Fibroblast of skin of abdomen (primary cell): ENCODE measurements around the gene THSD7B.
"Not testable (repeated sequence)": the region's sequence is repeated elsewhere in the genome, so short reads cannot be mapped to it uniquely, and the experiment has no call there.

Experiments
- DNase-seq: peaks from one replicate; pipeline ENCODE4 v3.0.0-alpha.2; 2013

THSD7B gene

DNA sequence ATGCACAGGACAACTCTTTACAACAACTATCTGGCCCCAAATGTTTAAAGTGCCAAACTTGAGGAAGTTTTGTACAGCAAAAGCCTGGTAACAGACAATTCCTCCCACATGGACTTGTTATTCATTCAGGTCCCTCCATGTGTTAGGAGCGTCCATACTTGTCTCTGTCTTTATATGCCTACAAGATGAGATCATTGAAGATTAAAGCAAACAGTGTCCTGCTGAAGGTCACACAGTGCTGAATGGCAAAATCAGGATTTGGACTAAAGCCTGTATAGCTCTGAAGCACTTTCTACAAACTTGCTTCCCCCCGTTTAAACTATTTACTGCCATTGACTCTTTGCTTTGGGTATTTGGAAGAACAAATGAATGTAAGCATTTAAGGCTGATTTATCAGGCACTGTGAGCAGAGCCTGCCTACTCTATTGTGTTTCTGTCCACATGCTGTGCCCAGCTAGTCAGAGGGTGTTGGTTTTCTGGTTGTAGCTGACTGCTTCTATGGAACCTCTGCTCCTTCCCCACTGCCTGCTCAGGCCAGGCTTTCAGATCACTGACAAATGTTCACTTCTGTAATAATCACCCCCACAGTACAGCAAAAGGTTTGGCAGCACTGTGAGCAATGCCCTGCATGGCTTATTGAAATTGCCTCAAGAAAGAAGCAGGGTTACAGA is 274.3 kb downstream of the THSD7B start:
- DNase-seq: no peak

DNA sequence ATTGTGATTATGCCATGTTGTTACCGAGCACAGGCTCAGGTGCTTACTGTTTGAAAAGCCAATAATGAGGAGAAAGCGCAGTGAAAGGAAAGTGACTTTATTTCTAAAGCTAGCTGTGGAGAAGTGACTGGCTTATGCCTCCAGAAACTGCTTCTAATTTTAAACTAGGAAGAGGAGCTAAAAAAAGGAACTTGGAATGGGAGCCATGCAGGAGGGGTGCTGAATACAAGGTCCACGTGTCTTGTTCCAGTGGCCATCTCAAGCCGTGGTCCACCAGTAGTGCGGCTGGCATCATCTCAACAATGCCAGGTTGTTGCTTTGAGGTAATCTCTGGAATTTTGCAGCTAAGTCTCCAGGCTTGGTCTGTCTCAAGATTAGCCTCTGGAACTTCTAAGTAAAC is 282.0 kb downstream of the THSD7B start:
- DNase-seq: no peak

DNA sequence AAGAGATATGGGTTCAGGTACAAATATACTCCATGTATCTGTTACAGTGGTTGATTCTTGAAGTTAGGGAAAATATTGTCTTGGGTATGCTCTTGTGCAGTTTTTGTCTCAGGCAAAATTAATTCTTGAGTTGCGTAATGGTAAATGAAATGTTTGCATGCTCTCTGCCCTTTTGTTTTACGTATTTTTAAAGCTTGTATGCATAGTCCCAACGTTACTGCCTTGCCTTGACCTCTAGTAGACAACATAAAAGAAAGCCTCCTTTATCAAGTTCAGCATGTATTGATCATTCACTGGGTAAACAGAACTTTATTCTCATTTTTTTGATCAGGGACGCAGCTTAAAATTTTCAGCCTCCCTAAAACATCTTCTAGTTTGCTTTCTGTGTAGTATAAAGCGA is 283.1 kb downstream of the THSD7B start:
- DNase-seq: no peak

DNA sequence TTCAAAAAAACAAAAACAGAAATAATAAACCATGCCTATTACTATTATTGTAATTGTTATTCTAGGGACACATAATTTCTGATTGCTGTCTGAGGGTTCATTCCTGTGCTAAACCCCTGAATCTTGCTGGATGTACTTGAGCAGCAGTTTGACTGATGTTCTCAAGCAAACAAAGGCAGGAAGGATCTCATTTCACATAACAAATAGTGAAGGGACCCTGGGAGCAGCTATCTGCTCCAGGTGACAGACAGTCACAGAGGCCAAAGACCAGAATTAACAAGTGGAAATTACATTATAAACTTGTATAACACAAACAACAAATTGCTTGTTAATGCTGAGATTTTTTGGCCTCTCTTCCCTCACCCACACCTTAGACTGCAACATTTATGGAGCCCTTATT is 284.2 kb downstream of the THSD7B start:
- DNase-seq: no peak

DNA sequence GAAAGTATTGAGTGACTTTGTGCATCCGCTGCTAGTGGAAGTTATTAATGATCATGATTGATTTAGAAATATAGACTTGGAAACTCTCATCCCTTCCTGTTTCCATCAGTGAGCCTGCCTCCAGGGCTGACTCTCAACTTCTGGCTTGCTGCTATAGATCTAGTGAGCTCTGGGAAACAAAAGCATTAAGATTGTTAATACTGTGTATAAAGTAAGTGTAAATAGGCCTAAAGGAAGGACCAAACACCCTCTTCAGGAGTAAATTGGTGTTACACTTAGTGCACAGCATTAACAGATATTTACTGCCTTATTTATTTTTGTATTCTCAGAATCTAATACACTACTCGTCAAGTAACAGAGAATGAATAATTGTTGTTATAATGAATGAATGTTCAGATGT is 285.6 kb downstream of the THSD7B start:
- DNase-seq: no peak

DNA sequence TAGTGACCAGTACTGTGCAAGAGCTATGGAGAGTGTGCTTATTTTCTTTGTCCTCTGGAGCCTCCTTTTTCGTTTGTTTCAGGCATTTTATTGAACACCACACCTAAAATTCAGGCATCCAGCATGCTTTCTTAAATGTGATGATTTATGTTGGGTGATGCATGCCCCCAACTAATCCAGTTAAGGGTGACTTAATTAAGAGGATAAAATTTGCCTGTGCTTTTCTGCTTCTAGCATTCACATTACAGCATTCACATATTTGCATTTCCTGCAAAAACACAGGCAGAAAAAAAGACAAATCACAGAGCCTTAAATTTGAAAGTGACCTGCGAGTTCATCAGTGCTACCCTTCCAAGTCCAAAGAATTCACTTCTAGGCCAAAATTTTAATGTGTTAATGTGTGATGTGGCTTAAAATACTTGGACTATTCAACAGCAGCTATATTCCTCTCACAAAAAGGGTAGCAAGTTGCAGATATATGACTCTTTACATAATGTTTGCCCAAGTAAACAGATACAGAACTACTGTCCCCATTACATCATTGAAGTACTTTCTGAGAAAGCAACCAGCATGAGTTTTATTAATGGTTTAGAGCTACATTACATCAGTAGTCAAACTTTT is 286.5 kb downstream of the THSD7B start:
- DNase-seq: no peak

DNA sequence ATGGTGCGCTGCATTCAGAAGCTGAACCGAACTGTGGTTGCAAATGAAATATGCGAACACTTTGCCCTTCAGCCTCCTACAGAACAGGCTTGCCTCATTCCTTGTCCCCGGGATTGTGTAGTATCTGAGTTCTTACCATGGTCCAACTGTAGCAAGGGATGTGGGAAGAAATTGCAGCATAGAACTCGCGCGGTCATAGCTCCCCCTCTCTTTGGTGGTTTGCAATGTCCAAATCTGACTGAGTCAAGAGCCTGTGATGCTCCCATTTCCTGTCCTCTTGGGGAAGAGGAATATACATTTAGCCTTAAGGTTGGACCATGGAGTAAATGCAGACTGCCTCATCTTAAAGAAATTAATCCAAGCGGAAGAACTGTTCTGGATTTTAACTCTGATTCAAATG is 291.4 kb downstream of the THSD7B start:
- DNase-seq: no peak

DNA sequence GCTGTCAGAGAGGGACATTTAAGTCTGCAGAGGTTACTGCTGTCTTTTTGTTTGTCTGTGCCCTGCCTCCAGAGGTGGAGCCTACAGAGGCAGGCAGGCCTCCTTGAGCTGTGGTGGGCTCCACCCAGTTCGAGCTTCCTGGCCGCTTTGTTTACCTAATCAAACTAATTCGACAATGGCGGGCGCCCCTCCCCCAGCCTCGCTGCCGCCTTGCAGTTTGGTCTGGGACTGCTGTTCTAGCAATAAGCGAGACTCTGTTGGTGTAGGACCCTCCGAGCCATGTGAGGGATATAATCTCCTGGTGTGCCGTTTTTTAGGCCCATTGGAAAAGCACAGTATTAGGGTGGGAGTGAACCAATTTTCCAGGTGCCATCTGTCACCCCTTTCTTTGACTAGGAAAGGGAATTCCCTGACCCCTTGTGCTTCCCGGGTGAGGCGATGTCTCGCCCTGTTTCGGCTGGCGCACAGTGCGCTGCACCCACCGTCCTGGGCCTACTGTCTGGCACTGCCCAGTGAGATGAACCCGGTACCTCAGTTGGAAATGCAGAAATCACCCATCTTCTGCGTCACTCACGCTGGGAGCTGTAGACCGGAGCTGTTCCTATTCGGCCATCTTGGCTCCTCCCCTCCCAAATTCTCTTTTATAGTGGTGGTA is 310.9 kb downstream of the THSD7B start:
- not testable (repeated sequence) for DNase-seq

DNA sequence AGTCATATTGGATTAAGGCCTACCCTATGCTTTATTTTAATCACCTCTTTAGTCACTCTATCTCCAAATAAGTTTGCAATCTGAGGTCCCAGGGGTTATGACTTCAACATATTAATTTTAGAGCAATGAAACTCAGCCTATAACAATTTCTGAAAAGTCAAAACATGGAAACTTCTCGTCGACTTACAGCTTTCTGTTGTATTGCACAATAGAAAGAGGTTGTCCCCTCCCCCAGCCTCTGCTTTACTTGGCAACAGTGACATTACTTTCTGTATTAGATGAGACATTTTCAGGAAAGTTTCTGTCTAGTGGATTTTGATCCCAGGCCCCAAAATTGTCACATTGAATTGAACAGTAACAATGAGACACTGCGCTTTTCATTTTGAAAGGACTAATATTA is 326.4 kb downstream of the THSD7B start:
- no peak for DNase-seq

DNA sequence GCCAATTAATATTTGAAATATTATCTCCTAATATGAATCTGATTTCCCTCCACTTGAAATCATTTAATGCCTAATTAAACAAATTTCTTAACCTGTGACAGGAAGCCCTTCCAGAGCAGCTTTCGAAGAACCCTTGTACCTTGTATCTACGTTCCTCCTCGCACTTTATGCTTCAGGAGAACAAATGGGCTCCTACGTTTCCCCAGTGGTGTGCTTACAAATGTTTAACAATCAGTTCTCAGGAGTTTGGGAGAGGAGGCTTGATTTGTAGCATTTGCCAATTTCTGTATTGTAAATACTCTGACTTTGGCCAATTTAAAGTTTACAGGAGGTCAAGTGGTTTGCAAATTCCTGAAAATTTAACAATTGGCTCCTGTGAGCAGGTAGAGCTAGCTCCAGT is 327.8 kb downstream of the THSD7B start:
- DNase-seq: no peak

DNA sequence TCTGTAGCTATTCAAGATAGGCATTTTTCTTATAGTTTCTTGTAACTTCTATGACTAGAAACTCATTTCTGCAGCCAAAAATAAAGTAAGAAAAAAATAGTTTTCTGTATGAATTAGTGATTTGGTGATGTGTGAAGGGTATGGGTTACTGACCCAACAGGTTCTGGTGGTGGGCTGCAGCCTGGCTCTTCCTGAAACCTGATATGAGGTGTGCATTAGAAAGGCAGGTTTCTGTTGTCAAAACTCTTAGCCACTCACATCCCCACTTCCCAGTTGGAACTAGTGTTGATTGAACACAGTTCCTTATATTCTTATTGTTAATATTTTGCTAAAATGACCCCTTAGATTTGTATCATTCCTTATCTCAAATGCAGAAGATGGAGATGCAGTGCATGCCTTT is 330.8 kb downstream of the THSD7B start:
- no peak for DNase-seq

DNA sequence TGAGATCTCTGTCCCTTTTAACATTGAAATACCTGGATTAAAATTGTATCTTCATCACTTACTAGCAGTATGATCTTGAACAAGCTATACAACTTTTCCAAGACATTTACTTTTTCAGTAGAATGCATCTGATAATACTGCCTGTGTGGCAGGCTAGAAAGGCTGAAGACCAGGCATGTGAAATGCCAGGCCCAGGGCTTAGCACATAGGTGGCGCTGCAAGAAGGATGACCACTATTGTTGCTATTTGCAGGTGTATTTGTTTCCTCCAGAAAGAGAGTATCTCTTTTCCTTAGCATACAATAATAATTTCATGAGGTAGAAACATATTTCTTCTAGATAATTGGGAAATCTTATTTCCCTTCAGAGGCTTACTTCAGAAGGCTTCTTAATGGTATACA is 331.3 kb downstream of the THSD7B start:
- DNase-seq: no peak

DNA sequence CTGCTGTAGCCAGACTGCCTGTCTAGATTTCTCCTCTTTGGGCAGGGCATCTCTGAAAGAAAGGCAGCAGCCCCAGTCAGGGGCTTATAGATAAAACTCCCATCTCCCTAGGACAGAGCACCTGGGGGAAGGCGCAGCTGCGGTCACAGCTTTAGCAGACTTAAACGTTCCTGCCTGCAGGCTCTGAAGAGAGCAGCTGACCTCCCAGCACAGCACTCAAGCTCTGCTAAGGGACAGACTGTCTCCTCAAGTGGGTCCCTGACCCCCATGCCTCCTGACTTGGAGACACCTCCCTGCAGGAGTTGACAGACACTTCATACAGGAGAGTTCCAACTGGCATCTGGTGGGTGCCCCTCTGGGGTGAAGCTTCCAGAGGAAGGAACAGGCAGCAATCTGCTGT is 336.5 kb downstream of the THSD7B start:
- not testable (repeated sequence) for DNase-seq

DNA sequence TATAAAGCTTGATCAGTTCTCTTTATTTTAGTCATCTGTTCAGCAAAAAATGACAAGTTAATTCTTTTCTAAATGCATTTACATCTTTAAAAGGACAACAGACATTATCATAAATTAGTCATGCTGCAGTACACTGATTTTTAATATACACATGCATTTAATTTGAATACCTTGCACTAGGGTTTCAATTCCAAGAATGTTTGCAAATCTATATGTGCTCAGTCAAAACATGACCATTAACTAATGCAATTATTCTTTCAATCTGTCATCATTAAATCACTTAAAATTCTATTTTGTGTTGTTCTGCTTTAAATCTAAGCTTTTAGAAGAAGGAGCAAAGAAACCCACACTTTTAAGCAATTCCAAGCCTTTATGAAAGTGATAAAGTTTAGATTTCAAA is 342.6 kb downstream of the THSD7B start:
- DNase-seq: no peak

DNA sequence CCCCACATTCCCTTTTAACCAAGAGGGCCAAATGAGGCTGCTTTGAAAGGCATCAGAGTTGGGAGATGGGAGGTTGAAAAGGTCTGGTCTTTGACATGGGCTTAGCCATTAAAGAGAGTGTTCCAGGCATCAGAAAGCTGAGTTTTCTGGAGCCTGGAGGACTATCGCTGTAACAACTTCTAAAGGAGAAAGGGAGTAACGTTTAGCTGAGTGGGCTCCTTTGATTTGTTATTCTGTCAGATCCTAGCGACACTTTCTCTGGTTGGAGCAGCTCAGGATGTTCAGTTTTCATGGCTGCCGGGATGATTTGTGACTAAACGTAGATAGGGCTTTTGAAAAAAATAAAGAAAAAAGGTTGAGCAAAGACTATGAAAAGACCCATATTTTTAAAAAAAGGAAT is 346.6 kb downstream of the THSD7B start:
- no peak for DNase-seq

DNA sequence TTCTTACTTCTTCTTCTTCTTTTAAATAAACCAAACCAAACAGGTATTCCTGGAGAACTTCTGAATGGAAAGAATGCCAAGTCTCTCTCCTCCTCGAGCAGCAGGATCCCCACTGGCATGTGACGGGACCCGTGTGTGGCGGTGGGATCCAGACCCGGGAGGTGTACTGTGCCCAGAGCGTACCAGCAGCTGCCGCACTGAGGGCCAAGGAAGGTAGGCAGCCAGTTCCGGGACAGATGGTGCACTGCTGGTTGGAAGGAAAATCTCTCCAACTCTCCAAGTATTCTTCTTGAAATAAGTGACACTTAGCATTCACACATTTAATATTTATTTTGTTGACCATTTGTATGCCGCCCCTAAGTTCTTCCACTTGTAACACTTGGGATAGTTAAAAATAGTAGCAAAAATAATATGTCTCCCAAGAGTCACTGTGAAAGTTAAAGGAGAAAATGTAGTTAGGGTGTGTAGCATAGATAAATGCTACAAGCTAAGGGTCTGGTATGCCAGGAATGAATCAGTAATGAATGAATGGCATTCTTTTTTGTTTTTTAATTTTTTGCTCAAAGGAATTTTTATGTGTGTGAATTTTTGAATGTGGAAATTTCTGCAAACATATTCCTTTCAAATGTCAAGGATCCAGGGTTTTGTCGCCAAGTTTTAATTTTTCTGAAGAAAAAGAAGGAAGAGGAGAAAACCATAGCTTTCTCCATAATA is 349.9 kb downstream of the THSD7B start:
- no peak for DNase-seq

DNA sequence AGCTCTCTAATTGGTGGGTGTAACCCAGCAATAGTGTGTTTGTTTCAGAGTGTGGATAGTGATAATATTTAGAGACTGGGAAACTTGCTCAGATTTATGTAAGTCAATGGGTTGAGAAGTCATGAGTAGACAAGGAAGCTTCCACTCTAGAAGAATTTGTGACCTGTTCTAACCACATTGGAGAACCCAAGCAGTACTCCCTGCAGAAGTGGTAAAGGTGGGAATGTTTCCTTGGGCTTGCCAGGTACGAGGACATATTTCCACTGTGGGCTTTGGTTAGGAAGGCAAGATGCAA is 350.4 kb downstream of the THSD7B start:
- DNase-seq: no peak

DNA sequence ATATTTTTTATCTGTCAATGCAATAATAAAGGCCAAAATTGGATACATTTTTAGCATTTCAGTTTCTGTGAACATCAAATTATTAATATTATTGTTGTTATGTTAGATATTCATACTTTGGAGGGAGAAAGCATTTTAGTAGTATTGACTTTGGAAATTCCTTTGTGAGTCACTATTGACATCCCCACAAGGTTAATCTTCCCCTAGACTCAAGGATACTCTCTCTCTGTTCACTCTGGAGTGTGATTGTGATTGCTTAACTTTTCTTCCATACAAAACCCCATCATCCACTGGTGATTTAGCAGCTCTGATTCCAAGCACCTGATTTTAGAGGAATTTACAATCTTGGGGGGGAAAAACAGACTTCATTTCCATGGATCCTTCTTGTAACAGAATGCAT is 352.0 kb downstream of the THSD7B start:
- DNase-seq: peak; percentile 10

DNA sequence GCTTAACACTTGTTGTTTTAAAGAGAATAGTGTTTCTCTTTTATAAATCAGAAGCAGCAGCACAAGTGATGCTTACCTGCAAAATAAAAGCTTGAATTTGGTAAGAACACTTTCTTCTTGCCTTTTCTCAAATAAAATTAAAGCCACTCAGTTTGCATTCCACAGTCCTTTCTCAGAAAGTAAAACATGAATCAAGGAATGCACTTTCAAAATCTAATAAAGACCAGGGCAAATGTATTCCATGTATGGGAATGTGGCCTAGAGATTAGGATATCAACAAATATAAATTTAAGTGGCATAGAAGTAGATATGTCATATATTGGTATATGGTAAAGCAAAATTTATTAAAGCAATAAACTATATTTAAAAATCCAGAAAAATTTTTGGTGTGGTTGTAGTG is 352.8 kb downstream of the THSD7B start:
- no peak for DNase-seq

DNA sequence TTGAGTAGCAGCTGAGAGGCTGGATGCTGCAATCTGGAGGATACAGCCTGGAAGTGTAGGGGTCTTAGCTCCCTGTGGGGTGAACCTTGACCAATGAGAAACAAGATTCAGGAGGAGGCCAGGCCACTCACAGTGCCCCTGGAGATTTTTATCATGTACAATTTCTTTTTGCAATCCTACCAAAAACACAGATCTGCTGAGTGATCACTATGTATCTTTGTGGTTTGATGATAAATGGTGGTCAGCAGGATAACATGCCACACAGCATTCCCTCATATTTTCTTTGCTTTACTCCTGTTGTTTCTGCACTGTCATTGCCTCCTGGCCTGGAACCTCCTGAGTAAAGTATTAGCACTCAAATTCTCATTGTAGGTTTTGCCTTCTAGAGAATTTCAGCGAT is 357.9 kb downstream of the THSD7B start:
- peak; percentile 40 for DNase-seq

DNA sequence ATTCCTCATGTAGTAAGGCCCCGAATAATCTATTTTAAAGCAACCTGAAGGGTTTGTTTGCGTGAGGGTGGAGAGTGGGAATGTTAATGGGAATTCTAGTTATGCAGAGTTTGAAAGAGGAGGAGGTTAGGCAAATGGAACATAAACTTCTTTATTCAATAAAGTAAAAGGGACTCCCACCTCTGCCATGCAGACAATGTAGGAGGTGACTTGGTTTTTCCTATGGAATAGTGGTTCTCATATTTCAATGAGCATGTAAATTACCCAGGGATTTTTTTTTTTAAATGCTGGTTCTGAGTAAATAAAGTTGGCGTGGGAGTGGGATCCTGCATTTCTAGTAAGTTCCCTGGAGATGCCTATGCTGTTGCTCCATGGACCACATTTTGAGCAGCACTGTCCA is 367.9 kb downstream of the THSD7B start:
- DNase-seq: no peak

DNA sequence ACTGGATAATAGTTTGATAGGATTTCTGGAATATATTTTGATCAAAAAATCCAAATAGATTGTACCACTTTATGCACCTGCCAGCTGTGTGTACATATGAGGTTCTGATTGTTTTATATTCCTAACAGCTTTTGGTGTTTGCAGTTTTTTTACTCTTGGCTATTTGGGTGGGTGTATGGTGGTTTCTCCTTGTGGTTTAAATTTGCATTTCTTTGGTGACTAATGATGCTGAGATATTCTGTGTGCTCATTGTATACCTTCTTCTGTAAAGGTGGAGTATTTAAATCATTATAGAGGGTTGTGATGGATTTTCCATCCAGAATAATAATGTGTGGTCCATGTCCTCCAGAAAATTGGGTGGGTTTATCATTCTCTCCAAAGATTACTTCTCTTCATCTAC is 372.9 kb downstream of the THSD7B start:
- no peak for DNase-seq

DNA sequence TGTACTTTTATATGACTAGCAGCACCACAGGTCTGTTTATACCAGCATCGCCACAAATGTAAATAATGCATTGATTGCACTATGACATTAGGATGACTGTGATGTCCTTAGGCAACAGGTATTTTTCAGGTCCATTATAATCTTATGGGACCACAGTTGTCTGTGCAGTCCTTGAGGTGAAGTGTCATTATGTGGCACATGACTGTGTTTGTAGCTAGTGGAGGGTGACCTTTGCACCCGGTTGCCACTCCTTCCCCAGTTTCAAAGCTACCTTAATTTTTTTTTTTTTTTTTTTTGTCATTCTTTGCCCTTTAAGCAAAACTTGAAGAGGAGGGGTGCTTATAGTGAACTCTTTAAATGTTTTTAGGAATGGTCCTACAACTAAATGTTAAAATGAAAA is 386.4 kb downstream of the THSD7B start:
- DNase-seq: no peak

DNA sequence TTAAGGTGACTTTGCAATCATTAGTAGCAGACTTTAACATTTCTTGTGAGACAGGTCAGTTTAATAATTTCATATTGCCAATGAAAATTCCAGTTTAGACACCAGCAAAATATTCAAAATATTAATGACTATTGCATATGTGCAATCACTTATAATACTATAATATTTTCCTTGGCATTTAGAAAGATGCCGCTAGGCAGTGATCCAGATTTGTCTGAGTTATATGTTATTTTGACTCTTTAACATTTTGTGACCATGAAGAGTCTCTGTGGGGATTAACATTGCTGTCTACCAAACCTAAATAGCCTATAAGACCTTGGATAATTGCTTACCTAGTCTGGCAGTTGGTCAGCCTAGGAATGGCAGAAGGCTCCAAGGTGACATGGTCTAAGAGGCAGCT is 389.6 kb downstream of the THSD7B start:
- no peak for DNase-seq
